NCI-H345 (cell line): ENCODE results near the gene NOSIP.
"Not testable (repeated sequence)": the region's sequence is repeated elsewhere in the genome, so short reads cannot be mapped to it uniquely, and the experiment has no call there.

Source experiments
- DNase-seq: peaks from one replicate; lab custom pipeline; 2025; lab: John Stamatoyannopoulos, UW

NOSIP gene

GRCh38 chr19:49580264-49581006 lies at the start of gene NOSIP:
NOSIP (minus strand) TSS chr19:49580556; CDS start chr19:49560691, 19,865 bp downstream.
- DNase-seq = peak; percentile 93

- no peak for DNase-seq
Observed at GRCh38 chr19:49629659-49630058, 49.3 kb upstream of the NOSIP start.

GRCh38 chr19:49626226-49626625 lies 45.9 kb upstream of the NOSIP start:
- no peak for DNase-seq

GRCh38 chr19:49624967-49625910 lies 44.9 kb upstream of the NOSIP start:
- DNase-seq = no peak

- DNase-seq = not testable (repeated sequence)
Observed at GRCh38 chr19:49617860-49618259, 37.5 kb upstream of the NOSIP start.

GRCh38 chr19:49616945-49617344 lies 36.6 kb upstream of the NOSIP start:
- DNase-seq = no peak

- DNase-seq = no peak
Observed at GRCh38 chr19:49616532-49616931, 36.2 kb upstream of the NOSIP start.

- no peak for DNase-seq
Observed at GRCh38 chr19:49615861-49616260, 35.5 kb upstream of the NOSIP start.

- DNase-seq = no peak
Observed at GRCh38 chr19:49614096-49614833, 33.9 kb upstream of the NOSIP start.

GRCh38 chr19:49613374-49613773 lies 33.0 kb upstream of the NOSIP start:
- no peak for DNase-seq

GRCh38 chr19:49609499-49610092 lies 29.2 kb upstream of the NOSIP start:
- no peak for DNase-seq

- no peak for DNase-seq
Observed at GRCh38 chr19:49605605-49606004, 25.2 kb upstream of the NOSIP start.

- no peak for DNase-seq
Observed at GRCh38 chr19:49602806-49603205, 22.4 kb upstream of the NOSIP start.

- DNase-seq = no peak
Observed at GRCh38 chr19:49601482-49602038, 21.2 kb upstream of the NOSIP start.

- DNase-seq = no peak
Observed at GRCh38 chr19:49599378-49600295, 19.3 kb upstream of the NOSIP start.

GRCh38 chr19:49597703-49597974 lies 17.3 kb upstream of the NOSIP start:
- no peak for DNase-seq

GRCh38 chr19:49596954-49597702 lies 16.8 kb upstream of the NOSIP start:
- no peak for DNase-seq

GRCh38 chr19:49596407-49596806 lies 16.1 kb upstream of the NOSIP start:
- DNase-seq = no peak

GRCh38 chr19:49595819-49596404 lies 15.6 kb upstream of the NOSIP start:
- DNase-seq = no peak
